HG03097 (cell line): Measurements from ENCODE around the gene BAIAP3.

Experiments used
- ATAC-seq: cut with Tn5 transposase; IDR thresholded peaks from one replicate; pipeline ENCODE4 v1.9.1; 2021; ENCODE audit not compliant: unreplicated experiment, low FRiP score

The BAIAP3 gene

DNA sequence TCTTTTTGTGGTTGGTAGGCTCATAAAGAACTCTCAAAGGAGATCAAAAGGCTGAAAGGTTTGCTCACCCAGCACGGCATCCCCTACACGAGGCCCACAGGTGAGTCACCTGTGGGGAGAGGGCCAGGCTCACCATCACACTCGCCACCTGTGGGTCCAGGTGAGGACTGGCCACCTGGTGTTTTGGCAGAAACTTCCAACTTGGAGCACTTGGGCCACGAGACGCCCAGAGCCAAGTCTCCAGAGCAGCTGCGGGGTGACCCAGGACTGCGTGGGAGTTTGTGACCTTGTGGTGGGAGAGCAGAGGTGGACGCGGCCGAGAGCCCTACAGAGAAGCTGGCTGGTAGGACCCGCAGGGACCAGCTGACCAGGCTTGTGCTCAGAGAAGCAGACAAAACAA, 29.4 kb downstream of the BAIAP3 start:
- no peak for ATAC-seq

DNA sequence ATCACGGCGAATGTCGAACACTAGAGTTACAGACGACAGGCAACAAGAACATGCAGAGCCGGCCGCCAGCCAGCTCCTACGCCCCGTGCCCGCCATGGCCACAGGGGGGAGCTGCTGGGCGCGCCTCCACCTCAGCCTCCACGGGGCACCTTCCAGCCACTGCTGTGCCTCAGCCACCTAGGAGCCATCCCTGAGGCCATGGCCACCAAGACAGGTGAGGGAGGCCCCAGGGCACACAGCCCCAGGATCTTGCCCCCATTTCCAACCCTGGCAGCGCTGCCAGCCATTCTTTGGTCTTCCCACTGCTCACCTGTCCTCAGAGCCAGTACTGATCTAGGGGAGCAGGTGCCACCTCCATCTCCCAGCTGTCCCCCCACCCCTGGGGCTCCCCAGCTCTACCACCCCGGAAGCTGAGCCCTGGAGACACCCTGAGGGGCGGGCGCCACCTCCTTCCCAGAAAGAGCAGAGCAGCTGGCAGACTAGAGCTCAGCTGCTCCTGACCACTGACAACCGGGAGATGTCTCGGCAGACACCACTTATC, 30.1 kb downstream of the BAIAP3 start:
- ATAC-seq: no peak

DNA sequence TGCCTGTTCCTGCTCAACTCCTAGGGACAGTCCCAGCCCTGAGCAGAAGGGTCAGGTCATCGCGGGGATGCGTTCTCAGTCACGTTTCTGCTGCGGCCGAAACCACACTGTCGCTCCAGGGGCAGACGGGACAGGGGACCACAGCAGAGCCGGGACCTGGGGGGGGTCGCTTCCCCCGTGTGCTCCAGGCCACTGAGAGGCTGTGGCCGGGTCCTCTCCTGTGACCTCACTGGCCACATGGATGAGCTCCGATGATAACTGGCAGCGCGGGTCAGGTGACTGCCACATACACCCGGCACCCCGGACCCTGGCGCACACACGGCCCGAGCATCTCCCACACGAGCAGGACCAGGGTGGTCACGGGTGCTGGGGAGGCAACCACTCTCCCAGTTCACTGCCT, 31.1 kb downstream of the BAIAP3 start:
- ATAC-seq: no peak

DNA sequence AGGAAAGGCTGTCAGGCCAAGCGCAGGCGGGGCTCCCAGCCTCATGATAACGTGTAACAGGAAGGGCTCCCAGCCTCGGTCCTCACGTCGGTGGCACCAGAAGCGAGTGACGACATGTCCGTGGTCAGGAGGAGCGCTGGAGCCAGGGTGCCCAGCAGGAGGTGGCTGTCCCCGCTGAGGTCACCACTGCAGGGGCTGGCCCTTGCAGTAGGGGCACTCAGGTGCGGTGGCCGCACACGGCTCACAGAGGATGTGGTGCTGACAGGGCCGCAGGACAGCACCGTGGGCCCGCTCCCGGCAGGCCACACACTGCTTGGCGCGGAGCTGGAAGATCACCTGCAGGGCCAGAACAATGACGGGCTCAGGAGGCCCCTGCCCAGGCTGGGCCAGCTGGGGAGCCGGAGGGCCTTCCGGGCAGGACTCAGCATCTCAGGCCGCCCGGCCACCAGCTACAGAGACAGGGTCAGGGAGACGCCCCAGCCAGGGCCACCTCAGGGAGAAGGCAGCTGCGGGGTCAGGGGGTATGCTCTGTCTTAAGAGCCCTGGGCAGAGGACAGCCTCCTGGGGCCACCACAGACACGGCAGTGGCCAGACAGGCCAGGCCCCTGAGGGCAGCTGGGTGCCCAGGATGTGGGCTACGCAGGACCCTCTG, 32.7 kb downstream of the BAIAP3 start:
- ATAC-seq: no peak

DNA sequence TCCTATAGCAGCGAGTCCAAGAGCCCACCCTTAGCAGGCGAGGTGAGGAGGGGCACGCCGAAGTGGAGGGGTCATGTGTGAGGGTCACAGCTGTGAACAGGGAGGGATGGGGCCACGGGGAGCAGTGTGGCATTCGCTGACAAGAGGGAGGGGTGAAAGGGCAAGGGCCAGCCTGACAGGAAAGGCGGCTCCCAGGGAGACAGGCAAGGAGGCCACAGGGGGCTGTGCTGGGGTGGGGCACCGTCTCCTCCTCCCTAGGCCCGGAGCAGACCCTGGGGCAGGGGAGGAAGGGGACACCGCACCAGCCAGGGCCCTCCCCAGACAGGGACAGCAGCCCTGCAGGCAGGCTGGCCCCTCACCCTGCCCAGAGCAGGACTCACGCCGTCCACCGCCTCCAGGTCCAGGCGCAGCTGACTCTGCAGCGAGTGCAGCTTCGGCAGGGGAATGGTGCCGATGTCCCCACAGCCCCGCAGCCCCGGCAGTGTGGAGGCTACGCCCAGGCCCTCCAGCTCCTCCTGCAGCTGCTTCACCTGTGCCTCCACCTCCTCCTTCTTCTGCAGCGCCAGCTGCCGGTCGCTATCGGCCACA, 33.4 kb downstream of the BAIAP3 start:
- ATAC-seq: no peak

DNA sequence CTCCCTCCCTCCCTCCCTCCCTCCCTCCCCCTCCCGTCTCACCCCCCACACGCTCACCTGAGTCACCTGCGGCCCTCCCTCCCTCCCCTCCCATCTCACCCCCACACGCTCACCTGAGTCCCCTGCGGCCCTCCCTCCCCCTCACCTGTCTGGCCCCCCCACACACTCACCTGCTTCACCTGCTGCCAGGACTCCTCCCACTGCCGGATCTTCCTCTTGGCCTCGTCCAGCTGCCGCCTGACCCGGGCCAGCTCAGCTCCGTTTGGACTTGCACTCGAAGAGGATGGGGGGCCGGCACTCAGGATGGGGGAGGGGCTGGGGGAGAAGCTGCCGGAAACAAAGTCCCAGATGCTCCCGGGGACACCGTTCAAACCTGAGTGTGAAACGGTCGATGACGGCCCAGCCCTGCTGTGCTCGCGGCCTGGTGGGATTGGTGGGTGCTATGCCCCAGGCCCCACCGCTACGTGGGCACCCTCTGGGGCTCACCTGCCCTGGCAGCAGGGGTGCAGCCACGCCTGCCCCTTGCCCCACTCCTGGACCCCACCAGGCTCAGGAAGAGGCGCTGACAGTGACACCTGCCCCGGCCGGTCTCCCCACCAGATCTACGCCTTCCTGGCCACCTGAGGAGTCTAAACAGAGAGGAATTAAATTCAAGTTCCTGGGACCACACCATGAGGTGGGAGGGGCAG, 34.2 kb downstream of the BAIAP3 start:
- no peak for ATAC-seq

DNA sequence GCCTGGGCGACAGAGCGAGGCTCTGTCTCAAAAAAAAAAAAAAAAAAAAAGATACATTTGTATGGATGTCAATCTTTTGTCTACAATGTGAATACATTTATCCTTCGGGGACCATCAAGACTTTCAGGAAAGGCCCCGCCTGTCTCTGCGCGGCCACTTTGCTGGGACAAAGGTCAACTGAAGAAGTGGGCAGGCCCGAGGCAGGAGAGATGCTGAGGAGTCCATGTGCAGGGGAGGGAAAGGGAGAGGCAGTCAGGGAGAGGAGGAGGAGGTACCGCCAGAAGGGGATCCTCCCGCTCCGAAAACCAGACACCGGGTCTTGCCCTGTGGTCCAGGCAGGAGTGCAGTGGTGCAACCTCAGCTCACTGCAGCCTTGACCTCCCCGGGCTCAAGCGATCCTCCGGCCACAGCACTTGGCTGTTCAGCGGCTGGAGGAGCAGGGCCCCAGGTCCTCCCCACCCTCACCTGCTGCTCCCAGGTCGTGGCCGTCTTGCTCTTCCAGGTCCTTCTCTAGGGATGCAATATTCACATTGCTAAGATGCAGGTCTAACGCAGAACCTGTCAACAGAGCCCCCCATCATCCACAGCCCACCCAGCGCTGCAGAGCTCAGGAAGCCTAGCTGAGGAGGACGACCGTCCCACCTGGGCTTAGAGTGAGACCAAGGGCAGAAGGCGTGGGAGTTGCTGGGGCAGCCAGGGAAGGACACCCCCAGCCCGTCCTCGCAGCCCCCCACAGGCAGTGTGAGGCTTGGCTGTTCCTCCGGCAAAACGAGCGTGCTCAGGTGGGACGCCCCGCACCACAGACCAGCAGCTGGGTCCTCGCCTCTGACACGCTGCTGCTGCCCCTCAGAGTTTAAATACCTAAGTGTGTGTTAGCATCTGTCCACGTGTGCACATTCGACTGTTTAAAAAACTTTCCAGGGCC, 37.9 kb downstream of the BAIAP3 start:
- no peak for ATAC-seq

DNA sequence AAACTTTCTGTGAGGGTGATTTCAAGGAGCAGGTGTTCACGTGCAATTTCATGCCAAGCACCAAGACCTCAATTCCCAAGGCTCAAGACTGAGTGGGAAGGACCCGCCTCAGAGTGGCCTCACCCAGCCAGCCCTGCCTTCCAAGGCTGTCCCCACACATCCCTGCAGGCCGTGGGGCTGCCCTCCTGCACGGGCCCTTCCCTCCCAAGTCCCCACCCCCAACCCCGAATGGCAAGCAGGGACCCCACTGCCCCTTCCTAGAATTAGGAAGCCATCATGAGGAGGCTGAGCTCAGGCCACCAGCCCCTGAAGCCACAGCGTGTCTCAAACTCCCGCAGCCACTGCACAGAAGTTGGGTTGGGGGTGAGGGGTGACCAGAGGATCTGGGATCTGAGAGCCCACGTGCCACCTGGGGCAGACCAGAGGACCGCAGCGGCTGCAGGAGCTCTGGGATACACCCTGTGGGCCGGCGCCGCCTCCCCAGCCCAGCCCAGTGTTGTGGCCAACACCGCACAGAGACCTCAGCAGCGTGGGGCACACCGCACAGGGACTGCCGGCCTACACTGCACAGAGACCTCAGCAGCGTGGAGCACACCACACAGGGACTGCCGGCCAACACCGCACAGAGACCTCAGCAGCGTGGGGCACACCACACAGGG, 39.0 kb downstream of the BAIAP3 start:
- no peak for ATAC-seq

DNA sequence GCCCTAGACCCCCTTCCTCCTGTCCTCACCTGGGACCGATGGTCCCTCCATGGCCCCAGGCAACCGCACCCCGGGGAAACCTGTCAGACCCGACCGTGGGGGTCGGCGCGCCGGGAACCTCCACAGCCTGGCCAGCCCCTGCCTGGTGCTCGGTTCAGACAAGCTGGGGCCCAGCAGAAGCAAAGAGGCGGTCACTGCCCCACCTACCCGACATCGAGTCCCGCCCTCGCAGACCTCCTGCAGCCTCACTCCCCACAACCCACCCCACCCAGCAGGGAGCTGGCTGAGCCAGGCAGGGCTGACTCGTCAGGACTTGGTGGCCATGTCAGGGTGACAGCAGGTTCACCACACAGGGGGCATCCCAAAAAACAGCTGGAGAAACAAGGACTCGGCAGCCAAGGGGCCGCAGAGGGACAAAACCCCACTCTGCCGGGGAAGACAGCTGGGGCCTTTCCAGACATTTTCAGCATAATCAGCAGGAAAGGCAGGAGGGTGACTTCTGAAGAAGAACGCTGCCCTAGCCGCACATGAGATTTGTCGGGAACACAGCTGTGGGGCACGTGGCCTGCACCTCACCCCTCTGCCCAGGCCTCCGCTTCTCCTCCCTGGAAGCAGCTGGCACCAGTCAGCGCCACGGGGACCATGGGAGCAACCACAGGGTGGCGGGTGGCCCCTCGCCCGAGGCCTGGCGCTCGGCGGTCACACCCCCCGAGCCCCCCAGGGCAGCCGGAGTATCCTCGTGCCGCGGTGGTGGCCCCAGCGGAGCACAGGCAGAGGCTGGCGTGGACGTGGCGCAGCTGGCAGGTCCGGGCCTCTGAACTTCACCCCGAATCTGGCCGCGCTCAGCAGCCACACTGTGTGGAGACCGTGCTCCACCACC, 41.2 kb downstream of the BAIAP3 start:
- ATAC-seq: no peak

DNA sequence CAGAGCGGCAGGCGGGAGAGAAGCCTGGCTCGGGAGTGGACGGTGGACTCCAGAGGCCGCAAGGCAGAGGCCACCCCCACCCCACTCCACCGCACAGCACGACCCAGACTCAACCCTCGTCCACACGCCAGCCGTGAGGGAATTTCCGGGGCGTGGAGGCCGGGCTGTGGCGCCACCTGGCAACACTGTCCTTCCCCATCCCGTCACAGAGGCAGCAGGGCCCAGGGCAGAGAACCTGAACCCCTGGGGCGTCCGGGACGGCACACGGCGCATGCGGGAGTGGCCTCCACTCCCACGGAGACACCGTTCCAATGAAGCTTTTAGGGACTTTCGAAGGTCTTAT, 41.8 kb downstream of the BAIAP3 start:
- ATAC-seq: no peak

DNA sequence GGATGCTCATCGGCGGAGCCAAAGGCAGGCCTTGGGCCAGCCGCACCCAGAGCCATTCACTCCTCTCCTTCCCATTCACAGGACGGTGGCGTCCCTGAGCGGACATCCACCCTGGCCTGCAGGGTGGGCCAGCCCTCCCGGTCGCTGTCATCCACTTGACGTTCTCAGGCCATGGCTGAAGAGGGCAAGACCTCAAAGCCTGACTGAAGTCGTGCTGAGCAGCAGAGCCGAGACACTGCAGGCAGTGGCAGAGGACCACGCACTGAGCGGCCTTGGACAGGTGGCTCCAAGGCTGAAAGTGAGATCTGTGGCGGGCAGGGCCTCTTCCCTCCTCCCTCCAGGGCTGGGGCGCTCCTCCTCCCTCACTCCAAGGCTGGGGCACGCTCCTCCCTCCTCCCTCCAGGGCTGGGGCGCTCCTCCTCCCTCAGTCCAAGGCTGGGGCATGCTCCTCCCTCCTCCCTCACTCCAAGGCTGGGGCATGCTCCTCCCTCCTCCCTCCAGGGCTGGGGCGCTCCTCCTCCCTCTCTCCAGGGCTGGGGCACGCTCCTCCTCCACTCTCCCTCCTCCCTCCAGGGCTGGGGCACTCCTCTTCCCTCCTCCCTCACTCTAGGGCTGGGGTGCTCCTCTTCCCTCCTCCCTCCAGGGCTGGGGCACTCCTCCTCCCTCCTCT, 42.4 kb downstream of the BAIAP3 start:
- no peak for ATAC-seq

DNA sequence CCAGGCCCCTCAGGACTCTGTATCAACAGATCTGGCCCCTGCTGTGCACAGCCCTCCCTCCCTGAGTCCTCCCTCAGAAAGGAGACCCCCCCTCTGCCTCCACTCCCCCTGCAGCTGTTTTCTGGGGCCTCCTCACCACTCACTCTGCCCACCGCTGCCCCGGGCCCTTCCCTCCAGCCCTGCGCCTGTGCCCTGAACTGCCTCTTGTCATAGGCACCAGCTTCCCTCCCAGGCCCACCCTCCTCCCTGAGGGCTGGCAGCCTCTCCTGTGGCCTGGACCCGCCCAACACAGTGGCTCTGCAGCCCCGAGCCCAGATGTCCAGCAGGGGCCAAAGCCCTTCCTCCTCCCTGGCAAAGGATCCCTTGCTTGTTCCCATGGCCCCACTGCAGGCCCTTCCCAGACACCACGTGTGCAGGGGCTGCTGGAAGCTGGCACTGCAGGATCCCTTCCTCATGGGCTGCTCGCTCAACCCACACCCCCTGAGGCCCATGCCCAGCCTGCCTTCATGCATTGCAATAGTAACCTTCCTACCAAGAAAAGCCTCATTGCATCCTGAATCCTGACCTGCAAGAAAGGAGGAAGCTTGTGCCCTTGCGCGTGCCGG, 44.1 kb downstream of the BAIAP3 start:
- ATAC-seq: no peak

DNA sequence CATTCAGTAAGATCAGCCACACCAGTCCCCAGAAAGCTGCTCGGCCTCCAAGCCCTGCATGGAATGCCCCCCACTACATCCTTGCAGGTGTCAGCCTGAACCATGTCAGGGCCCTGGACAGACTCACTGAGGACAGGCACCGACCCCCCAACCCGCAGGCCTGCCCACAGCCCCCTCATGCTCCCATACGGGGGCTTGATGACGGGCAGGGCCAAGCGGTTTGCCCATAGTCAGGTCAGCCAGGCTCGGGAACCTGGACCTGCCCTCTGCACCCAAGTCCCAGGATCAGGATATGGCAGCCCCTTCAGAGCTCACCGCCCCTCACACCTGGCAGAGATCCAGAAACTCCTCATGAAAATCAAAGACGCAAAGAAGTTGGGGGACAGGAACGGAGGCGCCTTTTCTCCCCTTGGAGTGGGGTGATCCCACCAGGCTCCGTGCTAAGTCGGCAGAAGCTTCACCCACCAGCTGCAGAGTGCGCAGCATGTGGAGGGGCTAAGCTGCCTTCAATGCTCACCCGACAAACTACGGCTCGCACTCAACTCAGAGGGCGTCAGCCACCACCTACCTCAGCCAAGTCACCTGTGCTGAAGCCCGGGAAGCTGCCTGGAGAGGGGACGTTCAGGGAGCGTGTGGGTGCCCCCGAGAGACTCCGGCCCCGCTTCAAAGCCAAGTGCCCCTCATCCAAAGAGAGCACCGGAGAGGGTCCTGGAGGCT, 44.8 kb downstream of the BAIAP3 start:
- ATAC-seq: no peak

DNA sequence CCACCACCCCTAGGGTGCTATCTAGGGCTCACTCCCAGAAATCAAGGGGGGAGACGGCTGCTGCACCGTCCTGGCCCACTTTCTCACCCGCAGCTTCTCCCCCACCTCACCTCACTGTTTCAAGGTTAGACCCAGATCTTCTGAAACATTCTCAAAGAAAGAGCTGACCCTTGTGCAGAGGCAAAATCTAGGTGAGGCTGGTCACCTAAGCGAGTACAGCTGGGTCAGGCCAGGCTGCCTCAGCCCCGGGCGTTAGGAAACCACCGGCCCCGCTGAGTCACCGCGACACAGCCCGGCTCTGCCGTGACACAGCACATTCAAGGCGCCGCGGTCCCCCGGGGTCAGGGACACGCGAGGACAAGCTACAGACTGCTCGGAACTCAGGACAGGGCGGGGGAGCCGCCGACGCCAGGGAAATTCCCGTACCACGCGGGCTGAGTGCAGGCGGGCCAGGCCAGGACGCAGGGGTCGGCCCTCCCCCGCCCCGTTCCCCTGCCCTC, 45.4 kb downstream of the BAIAP3 start:
- ATAC-seq: no peak

DNA sequence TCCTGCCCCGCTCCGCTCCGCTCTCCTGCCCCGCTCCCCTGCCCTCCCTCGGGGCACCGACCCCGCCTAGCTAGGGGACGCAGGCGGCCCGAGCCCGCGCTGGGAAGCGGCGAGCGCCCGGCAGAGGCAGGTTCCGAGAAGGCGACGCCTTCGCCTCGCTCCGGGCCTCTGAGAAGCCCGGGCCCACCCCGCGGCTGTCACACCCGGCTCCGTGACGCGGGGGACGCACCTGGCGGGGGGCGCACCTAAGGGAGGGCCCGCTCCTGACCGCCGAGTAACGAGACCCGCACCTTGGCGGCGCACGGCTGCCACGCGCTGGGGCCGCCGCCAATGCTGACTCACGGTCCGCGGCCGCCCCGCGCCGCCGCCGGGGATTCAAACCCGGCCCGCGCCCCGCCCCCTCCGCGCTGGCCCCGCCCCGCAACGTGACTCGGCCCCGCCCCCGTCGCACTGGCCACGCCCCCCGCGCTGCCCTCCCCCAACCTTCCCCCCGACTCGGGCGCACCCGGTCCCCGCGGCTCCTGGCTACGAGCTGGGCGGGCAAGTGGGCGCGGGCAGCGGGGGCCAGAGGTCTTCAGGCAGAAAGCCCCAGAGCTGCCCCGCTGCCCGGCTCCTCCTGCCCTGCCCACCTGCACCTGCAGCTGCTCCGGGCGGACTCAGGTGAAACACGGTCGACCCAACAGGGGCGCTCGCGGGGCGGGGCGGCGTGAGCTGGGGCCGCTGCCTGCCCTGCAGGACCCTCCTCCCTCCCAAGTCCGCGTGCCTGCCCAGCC, 46.0 kb downstream of the BAIAP3 start:
- ATAC-seq: no peak

DNA sequence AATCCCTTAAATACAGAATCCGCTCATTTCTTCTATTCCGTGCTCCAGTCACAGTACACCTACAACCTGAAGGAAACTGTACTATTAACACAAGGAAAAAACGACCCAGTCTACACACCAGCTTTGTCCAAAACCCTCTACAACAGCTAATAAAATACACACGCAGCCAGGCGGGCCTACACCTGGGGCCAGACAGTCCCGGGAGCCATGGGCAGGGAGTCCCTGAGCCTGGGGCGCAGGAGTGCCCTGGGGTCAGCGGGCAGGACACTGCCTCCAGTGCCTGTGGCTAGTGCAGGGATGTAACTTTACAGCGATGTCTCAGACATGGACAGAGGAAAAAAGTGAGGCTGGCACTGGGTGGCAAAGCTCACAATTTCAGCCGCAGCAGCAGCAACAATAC, 46.8 kb downstream of the BAIAP3 start:
- ATAC-seq: no peak
